T-helper 2 cell (primary cell): ENCODE results near the gene ABHD12B.
"Not testable (repeated sequence)": the region's sequence is repeated elsewhere in the genome, so short reads cannot be mapped to it uniquely, and the experiment has no call there.

Source experiments
- DNase-seq, 5 experiments: peaks; one replicate each; pipeline versions ENCODE4 v3.0.0 to v3.0.0-alpha.2; 2012 to 2022

ABHD12B gene

GRCh38 chr14:50936882-50937281 is 65.0 kb downstream of the ABHD12B start:
- DNase-seq: no peak

GRCh38 chr14:50937325-50937724 is 65.5 kb downstream of the ABHD12B start:
- no peak for DNase-seq

GRCh38 chr14:50937800-50938199 is 65.9 kb downstream of the ABHD12B start:
- DNase-seq: no peak

- no peak for DNase-seq
These were observed 69.3 kb downstream of the ABHD12B start for GRCh38 chr14:50941151-50941550.

GRCh38 chr14:50941638-50942037 is 69.8 kb downstream of the ABHD12B start:
- not testable (repeated sequence) for DNase-seq

- DNase-seq: no peak
These were observed 71.5 kb downstream of the ABHD12B start for GRCh38 chr14:50943261-50943942.

- DNase-seq: peak in 1 of 5 experiments; percentile 9
These were observed 72.2 kb downstream of the ABHD12B start, which contains the start of gene PYGL for GRCh38 chr14:50943943-50944646. TSS of gene PYGL (minus strand) at chr14:50944483. CDS start at chr14:50944403, 80 bp downstream.

- DNase-seq: no peak
These were observed 73.0 kb downstream of the ABHD12B start for GRCh38 chr14:50944647-50945413.

- DNase-seq: no peak
These were observed 74.5 kb downstream of the ABHD12B start for GRCh38 chr14:50946234-50946935.

- no peak for DNase-seq
These were observed 75.6 kb downstream of the ABHD12B start for GRCh38 chr14:50947446-50947845.

GRCh38 chr14:50948205-50948604 is 76.4 kb downstream of the ABHD12B start:
- DNase-seq: no peak

GRCh38 chr14:50951032-50951431 is 79.2 kb downstream of the ABHD12B start:
- DNase-seq: no peak

GRCh38 chr14:50953502-50953901 is 81.6 kb downstream of the ABHD12B start:
- no peak for DNase-seq
